ENCODE results near the gene SYNE1. TPM values are rescaled to one million over a fixed set of nuclear protein-coding genes. Genes with fewer than 3 reads are reported as not detected.

SYNE1 gene
- total RNA-seq, 1 donor: 143 TPM

DNA sequence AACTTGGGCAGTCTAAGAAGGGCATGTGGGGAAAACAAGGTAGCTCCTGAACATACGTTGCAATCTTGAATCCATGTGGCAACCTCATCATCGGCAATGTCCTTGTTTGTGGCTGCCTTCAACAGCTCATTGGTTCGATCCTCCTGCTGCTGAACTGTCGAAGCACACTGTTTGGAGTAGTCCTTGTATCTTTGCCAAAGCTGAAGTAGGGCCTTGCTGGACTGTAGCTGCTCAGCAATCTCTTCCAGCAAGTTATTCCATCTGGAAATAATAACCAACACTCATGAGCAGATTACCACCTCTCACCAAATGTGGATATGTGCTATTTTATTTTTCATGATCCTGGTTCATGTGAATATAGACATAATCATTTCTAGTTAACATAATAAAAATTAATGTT, 416.4 kb downstream of the SYNE1 start:
- peaks cover 18% of the 10 kb centered on the region for H3K9me3 ChIP-seq (ENCODE audit: low read depth, low read length)

GRCh38 chr6:152218887-152219286, 418.3 kb downstream of the SYNE1 start:
- Histone ChIP-seq H3K4me3 (ENCODE audit: low read length) (no peak overlapping the region), H3K9me3 (ENCODE audit: low read depth, low read length) (peaks cover 18% of the 10 kb centered on the region), H3K4me1 (ENCODE audit: insufficient read depth, low read length) (no peaks in the 10 kb centered on the region), H3K27me3 (ENCODE audit: insufficient read depth, low read length) (no peaks in the 10 kb centered on the region)

More for the DNA sequence above, 416.4 kb downstream of the SYNE1 start:
- no peaks in the 10 kb centered on the region for H3K4me1 ChIP-seq (ENCODE audit: insufficient read depth, low read length)
- H3K4me3 ChIP-seq (ENCODE audit: low read length): no peak overlapping the region
- no peaks in the 10 kb centered on the region for H3K27me3 ChIP-seq (ENCODE audit: insufficient read depth, low read length)

DNA sequence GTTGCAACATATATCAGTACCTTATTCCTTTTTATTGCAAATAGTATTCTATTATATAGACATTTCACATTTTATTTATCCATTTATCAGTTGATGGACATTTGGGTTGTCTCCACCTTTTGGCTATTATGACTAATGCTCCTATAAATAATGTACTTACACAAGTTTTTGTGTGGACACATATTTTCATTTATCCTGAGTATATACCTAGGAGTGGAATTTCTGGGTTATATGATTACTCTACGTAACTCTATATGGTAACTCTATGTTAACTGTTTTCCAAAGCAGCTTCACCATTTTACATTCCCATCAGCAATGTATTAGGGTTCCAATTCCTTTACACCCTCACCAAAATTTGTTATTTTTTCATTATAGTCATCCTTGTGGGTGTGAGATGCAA, 424.7 kb downstream of the SYNE1 start:
- Histone ChIP-seq H3K9me3 (ENCODE audit: low read depth, low read length) (no peaks in the 10 kb centered on the region), H3K4me1 (ENCODE audit: insufficient read depth, low read length) (no peaks in the 10 kb centered on the region), H3K4me3 (ENCODE audit: low read length) (no peak overlapping the region), H3K27me3 (ENCODE audit: insufficient read depth, low read length) (no peaks in the 10 kb centered on the region)

GRCh38 chr6:152209211-152209610, 428.0 kb downstream of the SYNE1 start:
- Histone ChIP-seq H3K27me3 (ENCODE audit: insufficient read depth, low read length) (no peaks in the 10 kb centered on the region), H3K4me3 (ENCODE audit: low read length) (no peak overlapping the region), H3K4me1 (ENCODE audit: insufficient read depth, low read length) (no peaks in the 10 kb centered on the region), H3K9me3 (ENCODE audit: low read depth, low read length) (no peaks in the 10 kb centered on the region)

DNA sequence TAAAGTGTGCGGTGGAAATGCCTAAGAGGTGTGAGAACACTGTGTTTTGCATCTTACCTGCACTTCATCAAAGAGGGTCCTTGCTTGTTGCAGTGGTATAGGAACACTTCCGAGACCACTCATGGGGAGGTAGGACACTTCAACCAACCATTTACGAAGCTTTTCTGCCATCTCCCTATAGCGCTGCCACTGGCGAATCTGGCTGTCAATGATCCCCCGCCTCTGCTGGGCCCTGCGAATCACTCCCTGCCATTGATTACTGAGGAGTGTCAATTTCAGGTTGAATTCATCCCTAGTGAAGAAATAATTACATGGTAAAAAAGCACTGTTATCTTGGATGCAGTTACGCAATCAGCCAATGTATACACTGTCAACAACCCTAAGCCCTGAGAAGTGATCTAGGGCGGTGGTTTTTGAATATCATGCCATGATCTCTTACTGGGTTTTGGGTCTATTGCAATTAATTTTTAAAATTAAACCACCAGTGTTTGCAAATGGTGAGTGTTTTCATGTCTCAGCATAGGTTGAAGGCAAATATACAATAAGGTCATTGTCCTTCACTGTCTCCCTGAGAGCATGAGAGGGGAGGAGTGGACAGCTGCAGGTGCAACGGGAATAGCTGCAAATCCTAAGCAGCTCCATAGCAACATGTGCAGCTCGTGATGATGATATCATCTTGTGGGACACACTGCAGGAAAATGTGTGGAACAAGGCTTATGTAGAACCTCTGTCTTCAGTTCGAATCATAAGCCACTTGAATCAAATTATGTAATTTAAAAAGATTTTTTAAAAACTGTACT, 429.0 kb downstream of the SYNE1 start:
- H3K9me3 ChIP-seq (ENCODE audit: low read depth, low read length): no peaks in the 10 kb centered on the region
- H3K4me3 ChIP-seq (ENCODE audit: low read length): no peak overlapping the region
- H3K27me3 ChIP-seq (ENCODE audit: insufficient read depth, low read length): no peaks in the 10 kb centered on the region
- H3K4me1 ChIP-seq (ENCODE audit: insufficient read depth, low read length): no peaks in the 10 kb centered on the region

DNA sequence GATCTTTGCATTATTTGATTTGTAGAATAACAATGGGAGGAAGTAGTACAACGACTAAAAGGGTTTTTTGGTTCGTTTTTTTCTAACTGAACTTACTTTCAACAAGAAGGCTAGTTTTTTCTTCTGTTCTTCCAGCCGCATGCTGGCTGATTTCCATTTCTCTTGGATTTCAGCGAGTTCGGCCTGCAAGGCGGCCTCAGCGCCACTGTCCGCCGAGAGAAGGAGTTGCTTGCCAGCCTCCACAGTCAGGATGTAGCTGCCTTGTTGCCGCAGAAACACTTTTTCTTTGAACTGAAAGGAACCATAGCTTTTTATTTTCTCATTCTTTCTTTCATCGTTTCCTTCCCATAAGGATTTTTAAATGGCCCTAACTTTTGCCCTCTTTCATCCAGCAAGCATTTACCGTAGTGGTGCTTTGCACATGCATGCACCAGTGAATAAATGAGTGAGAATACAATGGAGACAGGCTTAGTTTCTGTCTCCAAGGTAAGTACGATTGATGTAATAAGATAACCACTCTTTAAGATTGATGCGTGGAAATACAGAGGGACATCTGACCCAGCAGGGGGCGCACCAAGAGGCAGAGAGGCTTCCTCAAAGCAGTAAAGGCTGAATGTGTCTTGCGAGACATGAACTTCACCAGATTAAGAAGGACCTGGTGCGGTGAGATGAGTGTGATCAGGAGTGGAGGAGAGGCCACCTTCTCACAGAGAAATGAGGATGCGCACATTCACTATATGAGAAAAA, 430.9 kb downstream of the SYNE1 start:
- no peaks in the 10 kb centered on the region for H3K9me3 ChIP-seq (ENCODE audit: low read depth, low read length)
- H3K4me1 ChIP-seq (ENCODE audit: insufficient read depth, low read length): no peaks in the 10 kb centered on the region
- no peaks in the 10 kb centered on the region for H3K27me3 ChIP-seq (ENCODE audit: insufficient read depth, low read length)
- no peak overlapping the region for H3K4me3 ChIP-seq (ENCODE audit: low read length)

- Histone ChIP-seq H3K9me3 (ENCODE audit: low read depth, low read length) (no peaks in the 10 kb centered on the region), H3K4me3 (ENCODE audit: low read length) (no peak overlapping the region), H3K4me1 (ENCODE audit: insufficient read depth, low read length) (no peaks in the 10 kb centered on the region), H3K27me3 (ENCODE audit: insufficient read depth, low read length) (no peaks in the 10 kb centered on the region)
These were observed 432.6 kb downstream of the SYNE1 start for GRCh38 chr6:152204591-152204990.

- H3K27me3 ChIP-seq (ENCODE audit: insufficient read depth, low read length): no peaks in the 10 kb centered on the region
- H3K4me3 ChIP-seq (ENCODE audit: low read length): no peak overlapping the region
- no peaks in the 10 kb centered on the region for H3K4me1 ChIP-seq (ENCODE audit: insufficient read depth, low read length)
- H3K9me3 ChIP-seq (ENCODE audit: low read depth, low read length): no peaks in the 10 kb centered on the region
These were observed 436.0 kb downstream of the SYNE1 start for GRCh38 chr6:152201120-152201519.

DNA sequence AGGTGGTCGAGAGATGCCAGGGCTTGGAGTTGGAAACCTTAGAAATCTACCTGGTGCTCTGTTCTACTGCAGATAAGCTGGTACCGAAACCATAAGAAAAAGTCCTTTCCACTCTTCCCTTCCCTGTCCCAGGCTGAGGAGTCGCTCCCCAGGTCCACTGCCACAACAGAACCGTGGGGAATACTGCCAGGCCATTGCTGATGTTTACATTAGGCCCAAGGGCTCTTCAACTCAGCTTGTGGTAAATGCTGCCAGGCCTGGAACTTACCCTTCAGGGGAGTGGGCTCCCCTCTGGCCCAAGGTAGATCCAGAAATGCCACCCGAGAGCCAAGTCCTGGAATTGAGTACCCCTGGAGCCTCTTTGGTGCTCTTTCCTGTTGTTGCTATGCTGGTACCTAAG, 441.3 kb downstream of the SYNE1 start:
- no peak overlapping the region for H3K4me3 ChIP-seq (ENCODE audit: low read length)
- no peaks in the 10 kb centered on the region for H3K4me1 ChIP-seq (ENCODE audit: insufficient read depth, low read length)
- no peaks in the 10 kb centered on the region for H3K9me3 ChIP-seq (ENCODE audit: low read depth, low read length)
- no peaks in the 10 kb centered on the region for H3K27me3 ChIP-seq (ENCODE audit: insufficient read depth, low read length)

- Histone ChIP-seq H3K27me3 (ENCODE audit: insufficient read depth, low read length) (no peaks in the 10 kb centered on the region), H3K9me3 (ENCODE audit: low read depth, low read length) (no peaks in the 10 kb centered on the region), H3K4me1 (ENCODE audit: insufficient read depth, low read length) (peaks cover 12% of the 10 kb centered on the region), H3K4me3 (ENCODE audit: low read length) (no peak overlapping the region)
These were observed 447.4 kb downstream of the SYNE1 start for GRCh38 chr6:152189736-152190135.

GRCh38 chr6:152188011-152188410, 449.2 kb downstream of the SYNE1 start:
- no peaks in the 10 kb centered on the region for H3K27me3 ChIP-seq (ENCODE audit: insufficient read depth, low read length)
- no peaks in the 10 kb centered on the region for H3K9me3 ChIP-seq (ENCODE audit: low read depth, low read length)
- H3K4me3 ChIP-seq (ENCODE audit: low read length): no peak overlapping the region
- peaks cover 24% of the 10 kb centered on the region for H3K4me1 ChIP-seq (ENCODE audit: insufficient read depth, low read length)

- Histone ChIP-seq H3K9me3 (ENCODE audit: low read depth, low read length) (no peaks in the 10 kb centered on the region), H3K27me3 (ENCODE audit: insufficient read depth, low read length) (no peaks in the 10 kb centered on the region), H3K4me1 (ENCODE audit: insufficient read depth, low read length) (peaks cover 29% of the 10 kb centered on the region), H3K4me3 (ENCODE audit: low read length) (no peak overlapping the region)
These were observed 450.3 kb downstream of the SYNE1 start for GRCh38 chr6:152186840-152187239.

DNA sequence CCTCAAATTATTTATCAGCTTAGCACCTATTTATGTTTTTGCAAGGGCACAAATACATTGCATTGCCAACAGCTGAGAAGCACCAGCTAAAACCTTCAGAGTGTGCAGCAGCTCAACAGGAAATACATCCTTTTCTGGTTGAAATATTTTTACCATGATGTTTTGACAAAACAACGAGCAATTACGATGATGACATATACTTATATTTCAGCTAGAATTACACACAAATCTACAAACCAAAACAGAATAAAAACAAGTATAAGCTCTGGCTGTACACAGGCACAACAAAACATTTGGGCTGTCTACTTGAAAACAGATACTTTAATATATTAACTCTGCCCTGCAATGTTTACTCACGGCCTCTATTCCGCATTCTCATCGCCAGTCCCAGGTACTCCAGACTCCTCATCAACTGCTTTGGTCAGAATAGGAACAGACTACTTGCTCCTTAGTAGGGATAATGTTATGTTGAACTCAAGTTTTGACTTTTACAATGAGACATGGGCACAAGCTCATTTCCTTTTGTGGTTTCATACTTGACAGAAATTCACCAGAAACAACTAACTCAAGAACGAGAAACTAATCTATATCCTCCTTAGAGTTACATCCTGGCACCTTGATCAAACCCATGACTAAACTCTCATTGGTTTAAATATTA, 452.1 kb downstream of the SYNE1 start:
- Histone ChIP-seq H3K27me3 (ENCODE audit: insufficient read depth, low read length) (no peaks in the 10 kb centered on the region), H3K4me1 (ENCODE audit: insufficient read depth, low read length) (peaks cover 29% of the 10 kb centered on the region), H3K9me3 (ENCODE audit: low read depth, low read length) (no peaks in the 10 kb centered on the region), H3K4me3 (ENCODE audit: low read length) (peak overlapping the region; percentile 30)

- H3K4me3 ChIP-seq (ENCODE audit: low read length): peak overlapping the region; percentile 30
These were observed 452.6 kb downstream of the SYNE1 start for GRCh38 chr6:152184573-152184916.

GRCh38 chr6:152180601-152181000, 456.6 kb downstream of the SYNE1 start:
- H3K27me3 ChIP-seq (ENCODE audit: insufficient read depth, low read length): no peaks in the 10 kb centered on the region
- H3K4me3 ChIP-seq (ENCODE audit: low read length): no peak overlapping the region
- H3K9me3 ChIP-seq (ENCODE audit: low read depth, low read length): no peaks in the 10 kb centered on the region
- H3K4me1 ChIP-seq (ENCODE audit: insufficient read depth, low read length): peaks cover 17% of the 10 kb centered on the region

More at GRCh38 chr6:152184573-152184916, 452.6 kb downstream of the SYNE1 start:
- Histone ChIP-seq H3K4me1 (ENCODE audit: insufficient read depth, low read length) (peaks cover 29% of the 10 kb centered on the region), H3K9me3 (ENCODE audit: low read depth, low read length) (no peaks in the 10 kb centered on the region), H3K27me3 (ENCODE audit: insufficient read depth, low read length) (no peaks in the 10 kb centered on the region)

Data from mononuclear cell (primary cell).